ENCODE measurements around the gene ZNF148.
A peak's percentile ranks its signal among the peaks of the same experiment; 100 is the strongest.
"Not testable (repeated sequence)": the region's sequence is repeated elsewhere in the genome, so short reads cannot be mapped to it uniquely, and the experiment has no call there.

Gene ZNF148

DNA sequence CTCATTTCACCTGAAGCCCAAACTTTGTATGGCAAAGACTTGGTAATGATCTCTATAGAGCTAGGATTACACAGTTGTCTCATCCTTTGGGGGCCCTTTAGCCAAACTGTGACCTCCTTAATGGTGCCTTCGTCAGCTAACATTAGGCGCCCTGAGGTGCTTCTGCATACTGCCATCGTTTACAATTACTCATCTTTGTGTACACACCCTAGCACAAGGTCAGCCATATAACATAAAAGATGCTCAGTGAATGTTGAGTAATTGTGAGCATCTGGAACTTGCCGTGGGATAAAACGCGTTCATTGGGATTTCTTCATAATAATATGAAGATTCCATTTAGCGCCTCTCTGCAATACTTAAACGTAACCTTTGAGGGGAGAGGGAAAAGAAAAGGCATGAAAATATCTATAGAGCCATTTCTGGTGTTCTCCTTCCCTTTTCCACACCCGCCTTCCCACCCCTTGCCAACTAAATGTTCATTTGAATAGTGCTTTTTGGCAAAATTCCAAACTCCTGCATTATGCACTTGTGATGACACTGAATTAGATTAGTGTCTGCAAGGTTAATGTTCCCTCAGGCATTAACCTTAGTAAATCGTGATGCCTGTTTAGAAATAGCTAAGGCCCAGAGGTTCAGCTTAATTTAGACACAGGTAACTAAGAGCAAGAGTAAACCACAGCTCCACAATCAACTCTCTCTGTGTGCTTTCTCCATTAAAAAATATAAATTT, 990 bp upstream of the ZNF148 start:
- DNase-seq (ENCODE audit: low spot score) = no peak

DNA sequence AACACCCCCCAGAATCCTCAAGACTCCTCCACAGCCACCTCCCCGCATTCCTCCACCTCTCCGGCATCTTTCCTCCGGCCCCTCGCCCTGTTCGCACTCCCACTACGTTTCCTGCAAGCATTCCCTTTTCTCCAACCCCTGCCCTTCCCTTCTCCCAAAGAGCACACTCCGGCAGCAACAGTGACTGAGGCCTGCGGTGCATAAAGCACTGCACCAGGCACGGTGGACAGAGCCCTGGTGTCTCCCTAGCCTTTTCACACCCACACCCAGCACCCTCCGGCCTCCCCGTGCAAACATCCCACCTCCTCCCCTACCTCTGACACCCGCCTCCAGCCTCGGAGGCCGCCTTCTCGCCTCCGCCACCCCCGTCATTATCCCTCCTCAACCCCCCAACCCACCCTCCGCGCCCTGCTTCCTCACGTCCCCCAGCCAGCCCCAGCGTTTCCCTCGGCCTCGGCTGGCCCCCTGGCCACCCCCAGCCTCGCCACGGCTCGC, 577 bp downstream of the ZNF148 start:
- peak; percentile 39 for DNase-seq (ENCODE audit: low spot score)

DNA sequence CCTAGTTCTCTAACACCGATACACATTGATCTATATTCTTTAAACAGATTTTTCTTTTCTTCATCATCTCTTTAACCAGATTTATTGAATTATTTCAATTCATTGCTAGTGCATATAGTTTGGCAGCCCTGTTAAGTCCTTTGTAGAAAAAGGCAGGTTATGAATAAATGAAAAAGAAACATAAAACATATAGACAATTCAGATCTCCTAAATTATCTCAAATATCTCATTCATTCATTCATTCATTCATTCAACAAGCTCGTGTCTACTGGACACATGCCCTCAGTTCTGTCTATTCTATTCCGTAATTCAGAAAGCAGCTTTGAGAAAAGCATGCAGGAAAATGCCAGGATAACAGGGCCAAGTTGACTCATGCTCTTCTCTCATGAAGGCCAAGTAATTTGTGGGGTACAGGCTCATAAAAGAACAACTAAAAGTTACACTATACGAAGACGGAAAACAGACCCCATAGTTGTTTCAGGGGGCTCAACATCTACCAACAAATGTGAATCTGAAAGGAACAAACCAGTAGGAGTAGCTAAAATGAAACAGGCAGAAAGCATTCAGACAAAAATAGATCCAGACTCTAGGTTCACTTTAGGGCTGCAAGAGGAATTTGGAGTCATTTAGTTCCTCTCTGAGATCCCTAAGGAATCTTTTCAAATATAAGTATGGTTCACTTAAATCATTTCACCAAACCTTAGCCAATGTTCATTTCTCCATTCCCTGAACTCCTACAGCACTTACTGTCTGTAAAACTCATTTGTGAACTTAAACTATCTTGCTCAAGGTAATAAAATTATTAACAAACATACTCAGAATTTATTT, 7.5 kb downstream of the ZNF148 start:
- DNase-seq (ENCODE audit: low spot score) = no peak

DNA sequence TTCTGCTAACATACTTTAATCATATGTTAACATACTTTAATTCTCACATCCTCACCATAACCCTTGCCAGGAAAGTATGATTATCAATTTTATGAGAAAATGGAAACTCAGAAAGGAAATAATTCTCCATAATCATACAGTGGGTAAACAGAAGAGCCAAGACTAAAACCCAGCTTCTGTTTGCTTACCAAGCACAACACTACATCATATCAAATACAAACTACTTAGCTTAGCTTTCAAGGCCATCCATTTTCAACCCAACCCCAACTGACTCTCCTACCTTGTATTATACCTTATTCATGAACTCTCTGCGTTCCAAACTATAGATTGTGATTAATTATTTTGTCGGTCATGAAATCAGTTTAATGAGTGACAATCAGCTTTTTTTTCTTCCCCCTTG, 9.0 kb downstream of the ZNF148 start:
- DNase-seq (ENCODE audit: low spot score) = no peak

DNA sequence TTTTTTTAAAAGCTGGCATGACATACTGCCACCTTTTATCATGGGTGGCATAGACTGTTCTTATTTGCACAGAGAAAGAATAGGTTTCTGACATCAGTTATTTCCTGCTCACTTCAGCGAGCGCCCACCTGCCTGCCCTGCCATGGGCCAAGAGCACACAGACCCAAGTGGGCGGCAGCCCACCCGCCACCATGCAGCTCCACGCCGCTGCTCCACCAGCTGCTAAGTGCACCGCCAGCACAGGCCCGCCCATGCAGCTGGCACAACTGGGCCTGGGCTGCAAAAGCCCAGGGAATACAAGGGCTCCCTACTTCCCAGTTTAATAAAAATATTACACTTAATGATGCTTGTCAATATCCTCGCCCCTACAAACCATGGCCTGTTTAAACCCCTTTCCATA, 15.4 kb downstream of the ZNF148 start:
- DNase-seq (ENCODE audit: low spot score) = no peak

DNA sequence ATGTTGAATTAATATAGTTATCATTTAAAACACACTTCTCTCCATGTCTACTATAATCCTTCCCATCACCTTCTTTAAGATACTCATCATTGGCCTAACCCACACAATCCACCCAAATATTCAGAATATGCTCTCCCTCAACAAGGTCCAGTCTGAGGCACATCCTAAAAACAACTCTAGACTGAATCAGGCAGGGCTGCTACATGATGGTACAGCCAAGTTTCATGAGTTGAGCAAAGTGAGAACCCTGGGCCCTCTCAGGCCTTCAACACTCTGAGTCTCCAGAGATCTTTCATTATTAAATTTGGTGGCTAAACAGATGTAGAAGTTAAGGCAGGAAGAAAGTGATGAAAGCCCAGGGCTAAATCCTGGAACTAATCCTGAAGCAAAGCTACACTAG, 16.2 kb downstream of the ZNF148 start:
- DNase-seq (ENCODE audit: low spot score) = no peak

DNA sequence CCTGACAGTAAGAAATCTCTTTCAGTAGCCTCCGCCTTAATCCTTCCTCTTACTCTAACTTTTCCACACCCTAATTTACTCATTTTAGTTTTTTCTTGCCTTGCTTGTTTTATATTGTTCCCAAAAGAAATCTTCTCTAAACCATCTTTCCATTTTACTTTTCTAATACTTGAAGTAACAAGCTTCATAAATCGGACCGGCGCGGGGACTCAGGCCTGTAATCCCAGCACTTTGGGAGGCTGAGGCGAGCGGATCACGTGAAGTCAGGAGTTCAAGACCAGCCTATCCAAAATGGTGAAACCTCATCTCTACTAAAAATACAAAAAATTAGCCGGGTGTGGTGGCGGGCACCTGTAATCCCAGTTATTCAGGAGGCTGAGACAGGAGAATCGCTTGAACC, 17.3 kb downstream of the ZNF148 start:
- no peak for DNase-seq (ENCODE audit: low spot score)

DNA sequence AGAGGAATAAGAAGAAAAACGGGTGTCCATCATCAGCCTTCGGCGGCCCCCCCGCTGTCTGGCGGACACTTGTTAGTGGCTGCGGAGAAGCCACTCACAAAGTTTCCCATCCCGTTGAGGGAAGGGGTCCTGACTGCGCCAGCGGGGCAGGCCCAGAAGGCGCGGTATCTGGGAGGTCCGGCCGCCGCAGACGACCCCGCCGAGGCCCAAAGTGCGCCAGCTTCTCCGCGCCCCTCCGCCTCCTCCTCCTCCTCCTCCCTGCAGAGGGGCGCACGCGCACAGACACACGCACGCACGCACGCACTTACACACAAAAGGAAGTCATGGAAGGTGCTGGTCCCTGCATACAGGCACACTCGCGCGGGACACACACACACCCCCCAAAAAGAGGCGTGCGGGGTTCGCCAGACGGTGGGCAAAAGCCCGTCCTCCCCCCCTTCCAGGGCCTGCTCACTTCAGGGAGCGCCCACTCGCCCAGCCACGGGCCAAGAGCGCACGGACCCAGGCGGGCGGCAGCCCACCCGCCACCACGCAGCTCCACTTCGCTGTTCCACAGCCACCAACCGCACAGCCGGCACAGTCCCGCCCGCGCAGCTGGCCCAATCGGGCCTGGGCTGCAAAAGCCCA, 18.0 kb downstream of the ZNF148 start:
- DNase-seq (ENCODE audit: low spot score) = peak; percentile 63

DNA sequence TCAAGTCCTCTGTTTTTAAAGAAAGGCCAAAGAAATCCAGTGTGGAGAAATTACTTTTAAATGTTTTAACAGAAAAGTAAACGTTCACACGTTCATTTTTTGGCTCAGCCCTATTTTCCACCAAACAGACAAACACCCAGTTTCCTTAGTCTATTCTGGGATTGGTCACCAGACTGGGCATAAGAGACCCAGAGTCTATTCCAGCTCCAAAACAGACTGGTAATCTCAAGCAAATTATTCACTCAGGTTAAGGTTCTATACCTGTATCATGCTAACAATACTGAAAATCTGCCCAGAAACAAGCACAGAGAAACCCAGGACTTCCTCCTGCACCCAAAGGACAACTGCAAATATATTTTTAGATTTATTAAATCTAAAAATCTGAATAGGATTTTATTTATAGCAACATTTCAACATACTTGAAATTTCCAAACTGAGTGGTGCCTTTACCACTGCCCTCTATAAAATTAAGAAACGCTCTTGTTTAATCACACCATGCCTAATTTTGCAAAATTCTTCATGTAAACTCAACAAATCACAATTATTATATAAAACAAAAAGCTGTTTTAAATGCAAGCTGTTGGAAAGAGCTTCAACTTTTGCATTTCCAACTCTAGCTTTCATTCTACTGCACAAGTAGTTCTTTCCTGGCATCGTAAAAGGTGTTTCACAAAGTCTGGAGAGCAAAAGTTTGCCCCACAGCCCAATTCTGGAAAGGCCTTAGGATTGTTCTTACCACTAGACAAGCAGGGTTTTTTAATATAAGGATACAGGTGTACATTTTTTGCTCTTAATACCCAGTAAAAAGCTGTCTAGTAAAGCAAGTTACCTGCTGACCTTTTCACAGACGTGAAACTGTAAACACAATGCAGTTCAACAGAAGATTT, 18.7 kb downstream of the ZNF148 start:
- no peak for DNase-seq (ENCODE audit: low spot score)

DNA sequence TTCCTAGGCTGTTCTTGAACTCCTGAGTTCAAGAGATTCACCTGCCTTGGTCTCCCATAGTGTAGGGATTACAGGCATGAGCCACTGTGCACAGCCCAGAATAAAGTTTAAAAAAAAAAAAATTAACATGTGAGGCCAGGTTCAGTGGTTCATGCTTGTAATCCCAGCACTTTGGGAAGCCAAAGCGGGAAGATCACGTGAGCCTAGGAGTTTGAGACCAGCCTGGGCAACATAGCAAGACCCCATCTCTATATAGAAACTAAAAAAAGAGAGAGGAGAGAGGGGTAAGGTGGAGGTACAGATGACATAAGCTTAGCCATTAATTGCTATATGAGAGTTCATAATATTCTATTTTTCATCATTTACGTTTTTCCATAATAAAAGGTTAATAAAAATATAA, 21.5 kb downstream of the ZNF148 start:
- no peak for DNase-seq (ENCODE audit: low spot score)

DNA sequence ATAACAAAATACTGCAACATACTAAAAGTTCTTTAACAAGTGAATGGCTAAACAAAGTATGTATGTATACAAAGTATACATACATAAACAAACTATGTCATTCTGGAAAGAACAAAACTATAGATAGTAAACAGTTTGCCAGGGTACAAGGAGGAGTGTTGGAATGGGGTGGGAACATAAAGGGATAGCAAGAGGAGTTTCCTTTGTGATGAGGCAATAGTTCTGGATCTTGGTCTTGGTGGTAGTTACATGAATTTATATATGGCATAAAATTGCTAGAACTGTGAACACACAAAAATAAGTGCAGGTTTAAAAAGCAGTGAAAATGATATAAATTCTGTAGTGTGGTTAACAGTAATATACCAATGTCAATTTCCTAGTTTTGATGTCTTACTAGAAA, 22.0 kb downstream of the ZNF148 start:
- no peak for DNase-seq (ENCODE audit: low spot score)

DNA sequence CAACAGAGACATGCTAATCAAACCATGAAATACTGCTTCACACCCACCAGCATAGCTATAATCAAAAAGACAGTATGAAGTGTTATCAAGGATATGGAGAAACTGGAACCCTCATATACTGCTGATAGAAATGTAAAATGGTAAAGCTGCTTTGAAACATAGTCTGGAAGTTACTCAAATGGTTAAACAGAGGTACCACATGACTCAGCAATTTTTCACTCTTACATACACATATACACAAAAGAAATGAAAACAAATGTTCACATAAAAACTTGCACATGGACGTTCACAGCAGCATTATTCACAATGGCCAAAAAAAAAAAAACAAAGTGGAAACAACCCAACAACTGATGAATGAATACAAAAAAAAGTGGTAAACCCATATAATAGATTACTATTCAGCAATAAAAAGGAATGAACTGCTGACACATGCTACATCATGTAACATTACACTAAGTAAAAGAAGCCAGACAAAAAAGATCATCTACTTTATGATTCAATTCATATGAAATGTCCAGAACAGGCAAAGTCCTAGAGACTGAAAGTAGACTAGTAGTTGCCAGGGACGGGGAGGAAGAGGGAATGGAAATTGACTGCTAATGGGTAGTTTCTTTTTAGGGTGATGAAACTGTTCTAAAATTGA, 23.2 kb downstream of the ZNF148 start:
- DNase-seq (ENCODE audit: low spot score) = no peak

DNA sequence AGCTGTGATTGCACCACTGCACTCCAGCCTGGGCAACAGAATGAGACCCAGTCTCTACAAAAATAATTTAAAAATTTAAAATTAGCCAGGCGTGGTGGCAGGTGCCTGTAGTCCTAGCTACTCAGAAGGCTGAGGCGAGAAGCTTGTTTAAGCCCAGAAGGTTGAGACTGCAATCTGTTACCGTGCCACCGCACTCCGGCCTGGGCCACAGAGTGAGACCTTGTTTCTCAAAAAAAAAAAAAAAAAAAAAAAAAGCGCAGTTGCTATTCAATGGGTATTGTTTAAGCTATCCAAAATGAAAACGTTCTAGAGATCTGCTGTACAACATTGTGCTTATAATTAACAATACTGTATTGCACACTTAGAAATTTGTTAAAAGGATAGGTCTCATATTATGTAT, 24.0 kb downstream of the ZNF148 start:
- DNase-seq (ENCODE audit: low spot score) = no peak

DNA sequence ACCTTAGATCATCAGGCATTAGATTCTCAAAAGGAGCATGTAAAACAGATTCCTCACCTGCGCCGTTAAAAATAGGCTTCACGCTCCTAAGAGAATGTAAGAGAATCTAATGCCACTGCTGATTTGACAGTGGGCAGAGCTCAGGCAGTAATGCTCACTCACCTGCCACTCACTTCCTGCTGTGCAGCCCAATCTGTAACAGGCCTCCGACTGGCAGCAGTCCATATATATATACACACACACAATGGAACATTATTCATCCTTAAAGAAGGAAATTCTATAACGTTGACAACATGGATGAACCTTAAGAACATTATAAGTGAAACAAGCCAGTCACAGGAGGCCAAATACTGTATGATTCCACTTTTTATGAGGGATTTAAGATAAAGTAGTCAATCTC, 24.5 kb downstream of the ZNF148 start:
- no peak for DNase-seq (ENCODE audit: low spot score)

DNA sequence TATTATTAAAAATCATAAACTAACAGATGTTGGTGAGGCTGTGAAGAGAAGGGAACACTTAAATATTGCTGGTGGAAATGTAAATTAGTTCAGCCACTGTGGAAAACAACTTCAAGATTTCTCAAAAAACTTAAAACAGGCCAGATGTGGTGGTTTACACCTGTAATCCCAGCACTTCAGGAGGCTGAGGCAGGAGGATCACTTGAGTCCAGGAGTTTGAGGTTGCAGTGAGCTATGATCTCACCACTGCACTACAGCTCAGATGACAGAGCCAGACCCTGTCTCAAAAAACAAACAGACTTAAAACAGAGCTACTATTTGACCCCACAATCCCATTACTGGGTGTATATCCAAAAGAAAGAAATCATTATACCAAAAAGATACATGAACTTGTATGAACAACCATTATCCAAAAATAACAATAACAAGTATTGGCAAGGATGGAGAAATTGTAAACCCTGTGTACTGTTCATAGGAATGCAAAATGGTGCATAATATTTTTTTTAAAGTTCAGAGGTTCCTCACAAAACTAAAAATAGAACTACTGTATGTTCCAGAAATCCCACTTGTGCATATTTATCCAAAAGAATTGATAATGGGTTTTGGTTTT, 25.5 kb downstream of the ZNF148 start:
- DNase-seq (ENCODE audit: low spot score) = no peak

DNA sequence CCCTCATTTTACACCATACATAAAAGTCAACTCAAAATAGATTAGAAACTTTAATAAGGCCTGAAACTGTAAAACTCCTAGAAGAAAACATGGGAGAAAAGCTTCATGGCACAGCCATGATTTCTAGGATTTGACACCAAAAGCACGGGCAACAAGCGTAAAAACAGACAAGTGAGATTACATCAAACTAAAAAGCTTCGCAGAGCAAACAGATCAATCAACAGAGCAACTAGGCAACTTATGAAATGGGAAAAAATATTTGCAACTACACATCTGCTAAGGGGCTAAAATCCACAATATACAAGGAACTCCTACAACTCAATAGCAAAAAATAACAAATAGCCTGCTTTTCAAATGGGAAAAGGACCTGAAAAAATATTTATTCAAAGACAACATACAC, 26.1 kb downstream of the ZNF148 start:
- no peak for DNase-seq (ENCODE audit: low spot score)

DNA sequence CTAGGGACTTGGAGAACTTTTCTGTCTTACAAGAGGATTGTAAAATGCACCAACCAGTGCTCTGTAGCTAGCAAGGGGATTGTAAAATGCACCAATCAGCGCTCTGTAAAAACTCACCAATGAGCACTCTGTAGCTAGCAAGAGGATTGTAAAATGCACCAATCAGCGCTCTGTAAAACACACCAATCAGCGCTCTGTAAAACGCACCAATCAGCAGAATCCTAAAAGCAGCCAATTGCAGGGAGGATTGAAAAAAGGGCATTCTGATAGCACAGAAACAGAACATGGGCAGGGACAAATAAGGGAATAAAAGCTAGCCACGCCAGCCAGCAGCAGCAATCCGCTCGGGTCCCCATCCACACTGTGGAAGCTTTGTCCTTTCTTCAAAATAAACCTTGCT, 31.8 kb downstream of the ZNF148 start:
- not testable (repeated sequence) for DNase-seq (ENCODE audit: low spot score)

DNA sequence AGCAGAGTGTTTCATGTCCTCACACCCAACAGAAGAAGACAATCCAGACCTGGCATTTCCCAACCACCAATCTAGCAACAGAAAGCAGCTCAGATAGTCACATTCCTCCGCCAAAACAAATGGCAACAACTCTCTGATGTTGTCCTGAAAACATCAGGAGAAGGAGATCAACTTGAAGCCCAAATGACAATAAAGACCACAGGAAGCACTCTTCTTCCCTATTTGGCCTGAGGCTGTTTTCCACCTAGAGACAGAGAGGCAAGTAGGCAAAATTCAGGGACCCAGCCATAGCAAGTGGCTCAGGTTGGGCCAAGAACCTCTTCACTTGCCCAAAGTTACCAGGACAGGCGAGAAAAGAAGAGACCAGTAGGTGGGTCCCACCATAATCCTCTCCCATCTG, 35.0 kb downstream of the ZNF148 start:
- no peak for DNase-seq (ENCODE audit: low spot score)

DNA sequence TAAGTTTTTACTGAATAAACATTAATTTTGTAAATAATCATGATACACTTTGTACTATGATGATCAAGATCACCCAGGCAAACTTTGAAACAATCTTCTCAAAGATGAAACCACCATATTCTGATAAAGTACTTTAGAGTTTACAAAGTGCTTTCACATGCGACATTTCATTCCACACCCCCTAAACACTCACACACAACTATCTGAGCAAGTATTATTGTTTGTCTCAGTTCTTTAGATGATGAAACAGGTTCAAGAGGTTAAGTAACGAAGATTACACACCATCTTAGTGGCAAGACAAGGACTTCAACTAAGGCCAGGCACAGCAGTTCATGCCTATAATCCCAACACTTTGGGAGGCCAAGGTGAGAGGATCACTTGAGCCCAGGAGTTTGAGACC, 37.6 kb downstream of the ZNF148 start:
- no peak for DNase-seq (ENCODE audit: low spot score)

DNA sequence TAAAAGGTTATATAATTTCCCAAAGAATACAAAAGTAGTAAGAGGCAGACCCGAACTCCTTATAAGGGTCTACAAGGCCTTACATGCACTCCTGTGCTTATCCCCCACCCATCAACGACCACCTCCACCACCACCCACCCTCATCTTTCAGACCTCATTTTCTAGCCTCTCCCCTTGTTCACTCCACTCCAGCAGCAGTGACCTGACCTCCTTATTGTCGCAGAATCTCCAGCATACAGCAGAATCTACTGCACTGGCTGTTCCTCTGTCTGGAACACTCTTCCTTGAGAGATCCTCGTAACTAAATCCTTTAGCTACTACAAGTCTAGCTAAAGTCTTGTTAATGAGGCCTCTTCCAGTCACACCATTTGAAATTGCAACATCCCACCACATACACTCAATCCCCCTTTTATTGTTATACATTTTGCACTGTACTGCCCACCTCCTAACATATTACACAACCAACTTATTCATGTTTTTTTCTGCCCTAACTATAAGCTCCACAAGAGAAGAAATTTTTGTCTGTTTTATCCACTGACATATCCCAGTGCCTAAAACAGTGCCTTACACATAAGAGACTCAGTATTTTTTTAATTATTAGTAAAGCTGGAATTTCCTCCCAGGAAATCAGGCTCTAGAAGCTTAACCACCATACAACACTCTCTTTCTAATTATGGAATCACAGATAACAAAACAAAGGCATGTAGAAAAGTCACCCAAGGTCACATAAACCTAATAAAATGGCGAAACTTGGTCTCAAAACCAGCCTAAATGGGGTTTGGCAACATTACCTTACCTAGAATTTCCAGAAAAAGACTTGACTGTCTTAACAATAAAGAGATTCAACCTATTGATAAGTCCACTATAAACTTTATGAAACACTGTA, 40.2 kb downstream of the ZNF148 start:
- DNase-seq (ENCODE audit: low spot score) = no peak

All from putamen (tissue), 1 donor.